ENCODE data around the gene RSBN1. TPM values are rescaled to one million over a fixed set of nuclear protein-coding genes. Genes with fewer than 3 reads are reported as not detected.

Gene RSBN1
- total RNA-seq, 1 experiment from 2014 or later, result 8.4 TPM

DNA sequence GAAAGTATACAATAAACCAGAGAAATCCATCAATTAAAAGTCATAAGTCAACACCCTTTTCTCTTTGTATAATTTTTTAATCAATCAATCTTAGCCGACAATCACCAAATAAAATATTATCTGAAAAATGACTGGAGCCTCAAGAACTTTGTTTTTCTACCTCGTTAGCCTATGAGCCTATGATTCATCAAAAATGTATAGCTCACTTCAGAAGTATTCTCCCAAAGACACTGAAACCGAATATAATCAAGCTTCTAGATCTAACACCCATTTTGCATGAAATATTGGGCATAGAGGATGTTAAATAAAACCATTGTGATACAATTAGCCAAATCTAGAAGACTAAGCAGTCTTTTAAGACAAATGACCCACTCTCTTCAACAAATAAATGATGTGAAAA lies 17.8 kb upstream of the RSBN1 start:
- H3K9me3 ChIP-seq (ENCODE audit: low read length), result no peaks in the 10 kb centered on the region
- H2AFZ ChIP-seq (ENCODE audit: low read length), result peak overlapping the region; percentile 33; the same call in 1 of the 2 replicates
- H3K9me2 ChIP-seq (replicated peaks; ENCODE audit: low read length), result no peaks in the 10 kb centered on the region
- intact Hi-C loops (cut with micrococcal nuclease), result loop anchor here (10.0 kb wide), 1 partner anchor 455 kb away; no protein-coding TSS in a partner anchor
- ChIA-PET CTCF (interaction anchor here (0.6 kb wide), 1 partner anchor 75 kb away, joined by 3 read pairs; the partner anchor contains the start of gene DCLRE1B), POLR2A (ENCODE audit: unreplicated experiment) (no interaction called here)
- peaks cover 3% of the 10 kb centered on the region; the same call in 1 of the 2 replicates for H3K4me1 ChIP-seq (ENCODE audit: insufficient read depth, low read length)
- DNase-seq, result peak; percentile 42
- H3K4me2 ChIP-seq (ENCODE audit: low read length), result peak overlapping the region; percentile 23
- H3K27me3 ChIP-seq (ENCODE audit: low read length), result no peaks in the 10 kb centered on the region
- no peak overlapping the region for H3K4me3 ChIP-seq (ENCODE audit: low read length)
- H3K36me3 ChIP-seq (ENCODE audit: low read depth, low read length), result no peaks in the 10 kb centered on the region
- H3K9ac ChIP-seq (ENCODE audit: low read length), result no peak overlapping the region
- H3K27ac ChIP-seq (ENCODE audit: low read length), result no peak overlapping the region
- TF ChIP-seq, protein P1, sequence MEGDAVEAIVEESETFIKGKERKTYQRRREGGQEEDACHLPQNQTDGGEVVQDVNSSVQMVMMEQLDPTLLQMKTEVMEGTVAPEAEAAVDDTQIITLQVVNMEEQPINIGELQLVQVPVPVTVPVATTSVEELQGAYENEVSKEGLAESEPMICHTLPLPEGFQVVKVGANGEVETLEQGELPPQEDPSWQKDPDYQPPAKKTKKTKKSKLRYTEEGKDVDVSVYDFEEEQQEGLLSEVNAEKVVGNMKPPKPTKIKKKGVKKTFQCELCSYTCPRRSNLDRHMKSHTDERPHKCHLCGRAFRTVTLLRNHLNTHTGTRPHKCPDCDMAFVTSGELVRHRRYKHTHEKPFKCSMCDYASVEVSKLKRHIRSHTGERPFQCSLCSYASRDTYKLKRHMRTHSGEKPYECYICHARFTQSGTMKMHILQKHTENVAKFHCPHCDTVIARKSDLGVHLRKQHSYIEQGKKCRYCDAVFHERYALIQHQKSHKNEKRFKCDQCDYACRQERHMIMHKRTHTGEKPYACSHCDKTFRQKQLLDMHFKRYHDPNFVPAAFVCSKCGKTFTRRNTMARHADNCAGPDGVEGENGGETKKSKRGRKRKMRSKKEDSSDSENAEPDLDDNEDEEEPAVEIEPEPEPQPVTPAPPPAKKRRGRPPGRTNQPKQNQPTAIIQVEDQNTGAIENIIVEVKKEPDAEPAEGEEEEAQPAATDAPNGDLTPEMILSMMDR (conservative IDR thresholded peaks at IDR 0.05; ENCODE audit: low read depth, low read length), result no peak
- TF ChIP-seq EZH2 (IDR thresholded peaks at IDR 0.05; ENCODE audit: low read length, unreplicated experiment) (no peak), EZH2phosphoT487 (IDR thresholded peaks at IDR 0.05; ENCODE audit: borderline replicate concordance, low read length) (no peak)
- BruUV-seq (replicated peaks), result no TSS peak
- H3F3A ChIP-seq (ENCODE audit: low read length, unreplicated experiment), result no peaks in the 10 kb centered on the region
- no peaks in the 10 kb centered on the region for H4K20me1 ChIP-seq (ENCODE audit: low read length)
- no peaks in the 10 kb centered on the region for H3K79me2 ChIP-seq (ENCODE audit: low read length)
- no peak for ATAC-seq

DNA sequence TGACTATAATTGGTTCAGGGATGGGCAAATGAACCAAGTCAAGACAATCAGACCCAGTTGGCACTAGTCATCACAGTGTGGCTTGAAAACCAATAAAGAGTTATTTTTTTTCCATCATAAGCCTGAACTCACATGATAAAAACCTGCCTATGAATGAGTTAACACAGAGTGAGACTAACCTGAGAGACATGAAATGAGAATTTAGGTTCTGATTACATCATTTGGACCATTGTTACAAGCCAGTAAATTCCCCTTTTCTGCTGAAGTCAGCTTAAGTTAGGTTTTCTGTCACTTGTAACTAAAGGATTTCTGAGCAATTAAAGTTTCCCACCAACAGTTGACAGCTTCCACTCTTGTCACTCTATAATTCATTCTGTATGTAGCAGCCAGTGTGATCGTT lies 9.6 kb upstream of the RSBN1 start:
- ATAC-seq (no peak), DNase-seq (no peak)
- BruUV-seq (replicated peaks), result no TSS peak
- Histone ChIP-seq H3K4me1 (ENCODE audit: insufficient read depth, low read length) (no peaks in the 10 kb centered on the region), H2AFZ (ENCODE audit: low read length) (no peak overlapping the region), H3K4me3 (ENCODE audit: low read length) (no peak overlapping the region), H3K4me2 (ENCODE audit: low read length) (no peak overlapping the region), H3K79me2 (ENCODE audit: low read length) (no peaks in the 10 kb centered on the region), H3K9ac (ENCODE audit: low read length) (no peak overlapping the region), H3K36me3 (ENCODE audit: low read depth, low read length) (no peaks in the 10 kb centered on the region), H3K9me2 (replicated peaks; ENCODE audit: low read length) (no peaks in the 10 kb centered on the region), H3K27ac (ENCODE audit: low read length) (no peak overlapping the region), H3F3A (ENCODE audit: low read length, unreplicated experiment) (no peaks in the 10 kb centered on the region), H3K27me3 (ENCODE audit: low read length) (no peaks in the 10 kb centered on the region), H3K9me3 (ENCODE audit: low read length) (no peaks in the 10 kb centered on the region), H4K20me1 (ENCODE audit: low read length) (no peaks in the 10 kb centered on the region)
- intact Hi-C loops (cut with micrococcal nuclease), result no loop called here
- no peak for TF ChIP-seq EZH2phosphoT487 (IDR thresholded peaks at IDR 0.05; ENCODE audit: borderline replicate concordance, low read length)
- no peak for TF ChIP-seq EZH2 (IDR thresholded peaks at IDR 0.05; ENCODE audit: low read length, unreplicated experiment)
- TF ChIP-seq, protein P1 (conservative IDR thresholded peaks at IDR 0.05; ENCODE audit: low read depth, low read length), result no peak
- ChIA-PET CTCF (no interaction called here), POLR2A (ENCODE audit: unreplicated experiment) (no interaction called here)

DNA sequence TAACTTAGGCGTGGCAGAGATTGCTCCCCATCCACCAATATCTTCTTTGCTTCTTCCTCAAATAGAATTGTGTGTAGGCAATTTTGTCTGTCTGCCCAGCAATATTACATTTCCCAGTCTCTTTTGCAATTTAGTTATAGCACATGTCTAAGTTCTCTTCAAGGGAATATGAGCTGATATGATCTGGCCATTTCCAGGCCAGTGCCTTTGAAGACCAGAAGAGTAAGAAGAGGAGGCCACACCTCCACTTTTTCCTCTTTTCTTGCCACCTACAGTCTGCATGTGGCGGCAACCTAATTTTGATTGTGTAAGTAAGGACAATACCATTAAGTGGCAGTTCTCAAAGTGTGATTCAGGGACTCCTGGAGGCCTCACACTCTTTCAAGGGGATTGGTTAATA lies 6.3 kb upstream of the RSBN1 start:
- DNase-seq (no peak), ATAC-seq (no peak)
- CTCF ChIA-PET, result no interaction called here
- Histone ChIP-seq H3K4me2 (ENCODE audit: low read length) (no peak overlapping the region), H3K27me3 (ENCODE audit: low read length) (no peaks in the 10 kb centered on the region), H3K9me2 (replicated peaks; ENCODE audit: low read length) (no peaks in the 10 kb centered on the region), H3K9ac (ENCODE audit: low read length) (no peak overlapping the region), H3F3A (ENCODE audit: low read length, unreplicated experiment) (no peaks in the 10 kb centered on the region), H3K36me3 (ENCODE audit: low read depth, low read length) (no peaks in the 10 kb centered on the region), H3K4me3 (ENCODE audit: low read length) (no peak overlapping the region), H4K20me1 (ENCODE audit: low read length) (no peaks in the 10 kb centered on the region), H2AFZ (ENCODE audit: low read length) (no peak overlapping the region), H3K4me1 (ENCODE audit: insufficient read depth, low read length) (no peaks in the 10 kb centered on the region), H3K79me2 (ENCODE audit: low read length) (no peaks in the 10 kb centered on the region), H3K9me3 (ENCODE audit: low read length) (no peaks in the 10 kb centered on the region), H3K27ac (ENCODE audit: low read length) (no peak overlapping the region)
- POLR2A ChIA-PET (ENCODE audit: unreplicated experiment), result no interaction called here
- TF ChIP-seq EZH2 (IDR thresholded peaks at IDR 0.05; ENCODE audit: low read length, unreplicated experiment) (no peak), EZH2phosphoT487 (IDR thresholded peaks at IDR 0.05; ENCODE audit: borderline replicate concordance, low read length) (no peak)
- TF ChIP-seq, protein P1 (conservative IDR thresholded peaks at IDR 0.05; ENCODE audit: low read depth, low read length), result no peak
- no TSS peak for BruUV-seq (replicated peaks)
- intact Hi-C loops (cut with micrococcal nuclease), result no loop called here

Measured in PC-3 (cell line).